Retinal pigment epithelial cell (primary cell): Measurements from ENCODE around the gene MCM3.

Experiments used
- DNase-seq: peaks from one replicate; pipeline ENCODE4 v3.0.0-alpha.2; 2010; ENCODE audit warnings: low read depth
- H3K4me3 ChIP-seq: 2 replicates; pipeline ENCODE4 v1.5.1; 2011; ENCODE audit warnings: mild to moderate bottlenecking, low read length, control low read depth, moderate library complexity
- TF ChIP-seq, protein P1 (sequence below): conservative IDR thresholded peaks from 2 replicates; pipeline ENCODE4 v1.5.1; 2011; ENCODE audit warnings: low read depth, low read length, control low read depth, inconsistent platforms

Gene MCM3

DNA sequence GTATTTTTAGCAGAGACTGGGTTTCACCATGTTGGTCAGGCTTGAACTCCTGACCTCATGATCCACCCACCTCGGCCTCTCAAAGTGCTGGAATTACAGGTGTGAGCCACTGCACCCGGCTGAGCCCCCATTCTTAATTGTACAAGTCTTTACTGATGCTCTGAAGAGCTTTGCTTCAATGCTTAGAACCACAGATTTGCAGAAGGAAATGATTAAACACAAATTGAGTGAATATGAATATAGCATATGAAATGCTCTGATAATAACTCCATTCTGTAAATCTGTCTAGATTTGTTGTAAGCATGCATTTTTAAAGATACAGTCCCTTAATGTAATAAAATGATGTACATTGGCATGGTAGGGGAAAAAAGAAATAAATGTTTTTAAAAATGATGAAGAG is 4.3 kb upstream of the MCM3 start:
- no peak overlapping the region for H3K4me3 ChIP-seq
- DNase-seq: no peak

DNA sequence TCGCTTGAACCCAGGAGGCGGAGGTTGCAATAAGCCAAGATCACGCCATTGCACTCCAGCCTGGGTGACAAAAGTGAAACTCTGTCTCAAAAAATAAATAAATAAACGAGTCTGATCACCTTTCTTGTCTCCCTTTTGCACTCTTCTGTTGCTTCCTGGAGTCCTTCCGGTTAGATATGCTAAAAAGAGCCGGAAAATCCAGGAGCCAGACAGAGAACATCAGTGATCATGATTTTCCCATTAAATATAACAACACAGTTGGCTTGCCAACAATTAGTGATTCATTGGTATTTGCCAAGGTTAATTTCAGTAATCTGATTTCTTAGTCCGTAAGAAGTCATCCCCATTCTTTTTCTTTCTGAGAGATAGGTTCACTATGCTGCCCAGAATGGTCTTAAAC is 3.7 kb upstream of the MCM3 start:
- TF ChIP-seq, protein P1, sequence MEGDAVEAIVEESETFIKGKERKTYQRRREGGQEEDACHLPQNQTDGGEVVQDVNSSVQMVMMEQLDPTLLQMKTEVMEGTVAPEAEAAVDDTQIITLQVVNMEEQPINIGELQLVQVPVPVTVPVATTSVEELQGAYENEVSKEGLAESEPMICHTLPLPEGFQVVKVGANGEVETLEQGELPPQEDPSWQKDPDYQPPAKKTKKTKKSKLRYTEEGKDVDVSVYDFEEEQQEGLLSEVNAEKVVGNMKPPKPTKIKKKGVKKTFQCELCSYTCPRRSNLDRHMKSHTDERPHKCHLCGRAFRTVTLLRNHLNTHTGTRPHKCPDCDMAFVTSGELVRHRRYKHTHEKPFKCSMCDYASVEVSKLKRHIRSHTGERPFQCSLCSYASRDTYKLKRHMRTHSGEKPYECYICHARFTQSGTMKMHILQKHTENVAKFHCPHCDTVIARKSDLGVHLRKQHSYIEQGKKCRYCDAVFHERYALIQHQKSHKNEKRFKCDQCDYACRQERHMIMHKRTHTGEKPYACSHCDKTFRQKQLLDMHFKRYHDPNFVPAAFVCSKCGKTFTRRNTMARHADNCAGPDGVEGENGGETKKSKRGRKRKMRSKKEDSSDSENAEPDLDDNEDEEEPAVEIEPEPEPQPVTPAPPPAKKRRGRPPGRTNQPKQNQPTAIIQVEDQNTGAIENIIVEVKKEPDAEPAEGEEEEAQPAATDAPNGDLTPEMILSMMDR: no peak
- H3K4me3 ChIP-seq: no peak overlapping the region
- DNase-seq: no peak

More for the DNA sequence above, 4.3 kb upstream of the MCM3 start:
- TF ChIP-seq, protein P1: no peak

DNA sequence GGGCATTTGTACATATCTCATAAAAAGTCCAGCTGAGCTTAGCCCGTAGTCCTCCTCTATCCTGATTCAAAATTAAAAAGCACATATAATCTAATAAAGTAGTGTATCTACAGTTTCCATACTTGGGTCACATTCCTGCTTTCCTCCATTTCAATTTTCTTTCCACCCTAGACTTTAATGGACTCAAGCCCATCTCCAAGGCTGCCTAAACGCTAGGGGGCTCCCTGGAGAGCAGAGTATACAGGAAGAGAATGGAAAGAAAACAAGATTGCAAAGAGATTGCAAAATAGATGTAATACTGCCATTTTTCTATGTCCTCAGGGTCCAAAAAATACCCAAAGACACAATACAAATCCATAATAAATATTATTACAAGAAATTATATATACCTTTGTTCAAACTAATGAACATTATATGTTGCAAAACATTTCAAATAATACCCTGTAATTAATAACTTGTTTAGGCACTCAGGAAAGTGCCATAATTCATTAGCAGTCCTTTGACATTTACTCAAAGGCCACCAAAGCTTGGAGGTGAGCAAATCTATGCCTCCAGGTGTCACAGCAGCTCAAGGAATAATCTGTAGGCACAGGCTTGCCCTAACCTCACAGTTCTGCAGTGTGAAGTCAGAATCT is 2.4 kb upstream of the MCM3 start:
- TF ChIP-seq, protein P1: peak; percentile 97
- no peak for DNase-seq
- H3K4me3 ChIP-seq: no peak overlapping the region

DNA sequence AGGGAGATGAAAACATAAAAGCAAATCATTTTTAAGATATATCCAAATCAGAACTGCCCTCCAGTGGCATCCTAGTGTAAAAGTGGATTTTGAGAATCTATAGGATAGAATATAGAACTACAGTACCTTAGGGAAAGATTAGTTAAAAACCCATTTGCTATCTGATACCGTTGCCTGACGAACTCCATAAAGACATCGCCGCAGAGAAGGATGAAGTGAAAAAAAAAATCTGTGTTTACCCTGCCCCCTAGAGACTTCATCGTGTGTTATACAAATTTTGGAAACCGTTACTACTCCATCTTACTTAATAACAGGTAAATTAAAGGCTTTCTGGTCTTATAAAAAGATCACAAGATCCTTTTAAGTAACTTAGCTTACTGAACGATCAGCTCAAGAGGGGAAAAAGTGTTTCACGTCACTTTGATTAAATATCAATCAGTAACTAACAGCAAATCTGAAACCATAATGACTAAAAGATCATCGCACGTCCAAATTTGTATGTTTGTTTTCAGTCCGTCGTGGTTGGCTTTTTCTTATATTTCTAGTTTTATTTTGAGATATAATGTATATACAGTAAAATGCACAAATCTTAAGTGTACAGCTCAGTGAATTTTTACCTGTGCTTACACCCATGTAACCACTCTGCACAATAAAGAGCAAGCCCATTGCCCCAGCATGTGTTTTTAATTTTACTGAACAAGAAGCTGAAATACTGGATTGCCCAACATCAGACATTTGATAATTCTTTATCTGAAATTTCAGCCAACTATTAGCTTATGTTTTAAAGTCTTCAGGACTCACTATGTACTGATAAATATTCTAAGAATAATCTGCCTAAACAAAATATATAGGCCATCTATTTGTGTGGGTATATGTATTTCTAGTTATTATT is 881 bp upstream of the MCM3 start:
- DNase-seq: no peak
- TF ChIP-seq, protein P1: peak; percentile 5

DNA sequence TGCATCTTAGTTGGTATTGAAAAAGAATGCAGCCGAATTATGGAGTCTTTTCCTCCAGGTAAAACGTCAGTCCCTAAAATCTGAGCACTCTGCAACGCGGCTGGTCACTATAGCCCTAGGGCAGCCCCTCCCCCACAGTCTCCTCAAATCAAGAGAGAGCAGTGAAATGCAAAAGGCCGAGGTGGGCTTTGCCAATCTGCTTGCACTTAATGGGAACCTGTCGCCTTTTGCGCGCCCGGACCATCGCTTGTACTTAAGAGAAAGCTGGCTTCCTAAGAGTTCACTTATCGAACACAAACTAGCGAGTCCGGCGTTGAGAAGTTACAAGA is 447 bp downstream of the MCM3 start:
- TF ChIP-seq, protein P1: no peak
- H3K4me3 ChIP-seq: peak overlapping the region; percentile 84
- DNase-seq: no peak

More for the DNA sequence above, 881 bp upstream of the MCM3 start:
- peak overlapping the region; percentile 84 for H3K4me3 ChIP-seq

DNA sequence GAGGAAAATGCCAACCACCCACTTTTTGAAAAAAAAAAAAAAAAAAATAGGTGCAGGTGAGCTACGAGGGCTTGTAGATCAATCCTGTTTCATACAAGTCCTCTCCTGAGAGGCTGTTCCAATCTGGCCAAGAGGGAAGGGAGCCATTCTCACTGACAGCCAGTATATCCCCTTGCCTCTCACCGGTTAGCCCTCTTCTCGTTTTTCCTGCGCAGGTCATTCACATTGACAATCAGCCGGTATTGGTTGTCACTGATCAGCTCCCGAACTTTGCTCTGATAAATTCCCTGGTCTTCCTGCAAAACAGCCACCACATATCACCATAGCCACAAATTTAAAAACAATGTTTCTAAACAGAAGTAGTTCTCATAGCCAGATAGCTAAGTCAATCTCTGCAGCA is 1.4 kb downstream of the MCM3 start:
- TF ChIP-seq, protein P1: no peak
- no peak for DNase-seq
- peak overlapping the region; percentile 84 for H3K4me3 ChIP-seq

DNA sequence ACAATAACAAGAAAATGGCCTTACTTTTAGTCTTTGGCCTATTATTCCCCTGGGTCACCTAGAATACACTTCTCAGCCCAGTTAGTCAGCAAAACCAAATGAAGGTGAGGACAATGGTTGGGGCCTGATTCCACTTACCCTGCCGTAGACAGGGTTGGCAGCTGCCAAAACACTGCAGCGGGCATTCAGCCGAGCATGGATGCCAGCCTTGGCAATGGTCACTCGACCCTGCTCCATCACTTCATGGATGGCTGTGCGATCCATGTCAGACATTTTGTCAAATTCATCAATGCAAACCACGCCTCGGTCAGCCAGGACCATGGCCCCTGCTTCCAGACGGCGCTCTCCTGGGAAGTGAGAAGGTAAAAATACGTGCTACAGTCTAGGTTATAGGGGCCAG is 8.4 kb downstream of the MCM3 start:
- TF ChIP-seq, protein P1: no peak
- no peak for DNase-seq
- no peak overlapping the region for H3K4me3 ChIP-seq
